Measurements from ENCODE around the gene MAGEA2. TPM values are rescaled to one million over a fixed set of nuclear protein-coding genes. Genes with fewer than 3 reads are reported as not detected.
"Not testable (repeated sequence)": the region's sequence is repeated elsewhere in the genome, so short reads cannot be mapped to it uniquely, and the experiment has no call there.

The MAGEA2 gene
- total RNA-seq, 1 donor from 2014 or later: not detected

DNA sequence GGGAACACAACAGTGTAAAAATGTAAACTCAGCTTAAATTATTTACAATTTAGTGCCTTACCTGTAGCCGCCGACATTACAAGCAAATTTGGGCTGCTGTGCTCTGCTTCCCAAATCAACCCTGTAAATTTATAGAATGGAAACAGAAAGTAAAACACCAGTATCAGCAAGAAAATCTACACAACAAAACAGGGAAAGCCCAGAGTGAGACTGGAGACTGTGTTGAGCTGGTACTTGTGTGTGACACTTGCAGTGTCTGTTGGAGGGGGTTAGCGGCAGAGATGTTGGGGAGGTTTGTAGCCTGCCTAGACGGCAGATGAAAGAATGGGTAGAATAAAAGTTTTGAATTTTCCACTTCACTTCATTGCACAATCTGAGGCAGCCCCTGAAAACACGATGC is 40.4 kb downstream of the MAGEA2 start:
- DNase-seq (ENCODE audit: low spot score in 2 of 2); FAIRE-seq: not testable (repeated sequence)

DNA sequence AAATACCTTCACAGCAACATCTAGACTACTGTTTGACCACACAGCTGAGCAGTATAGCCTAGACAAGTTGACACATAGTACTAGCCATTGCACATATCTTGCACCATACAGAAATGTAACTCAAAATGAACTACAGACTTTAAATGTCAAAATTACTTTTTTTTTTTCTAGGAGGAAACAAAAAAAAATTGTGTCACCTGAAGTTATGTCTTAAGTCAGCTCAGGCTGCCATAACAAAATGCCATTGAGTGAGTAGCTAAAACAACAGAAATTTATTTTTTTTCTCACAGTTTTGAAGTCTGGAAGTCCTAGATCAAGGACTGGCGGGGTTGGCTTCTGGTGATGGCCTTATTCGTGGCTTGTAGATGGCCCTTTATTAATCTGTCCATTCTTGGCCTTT is 44.5 kb downstream of the MAGEA2 start, which contains the start of gene CSAG2:
Gene CSAG2 (minus strand): TSS at position 101 of the 400 bp plus-strand sequence. CDS start 161 bp downstream, outside the sequence.
- FAIRE-seq: not testable (repeated sequence)

DNA sequence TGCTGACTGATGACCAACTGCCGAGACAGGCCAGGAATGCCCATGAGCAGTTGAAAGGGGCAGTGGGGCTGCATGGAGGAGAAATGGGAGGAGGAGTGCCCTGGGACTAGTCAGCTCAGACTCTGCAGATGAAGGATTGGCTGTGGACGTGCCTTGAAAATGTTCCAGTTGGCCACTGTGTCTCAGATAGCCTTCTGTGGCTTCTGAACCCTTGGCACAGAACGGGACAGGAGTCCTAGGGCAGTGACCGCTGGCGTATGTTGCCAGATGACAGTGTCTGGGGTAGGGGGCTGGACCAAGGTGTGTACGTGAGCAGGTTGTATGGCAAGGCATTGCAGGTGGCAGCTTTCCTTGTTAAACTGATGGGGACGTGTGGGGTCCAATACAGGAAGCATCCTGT is 47.1 kb downstream of the MAGEA2 start:
- not testable (repeated sequence) for DNase-seq (ENCODE audit: low spot score in 2 of 2); FAIRE-seq

More for the DNA sequence above, 44.5 kb downstream of the MAGEA2 start, which contains the start of gene CSAG2:
- not testable (repeated sequence) for DNase-seq (ENCODE audit: low spot score in 2 of 2)

GRCh38 chrX:152700390-152700789 is 53.3 kb downstream of the MAGEA2 start:
- DNase-seq (ENCODE audit: low spot score in 2 of 2); FAIRE-seq: not testable (repeated sequence)

Other genes starting within 250 kb of the MAGEA2 start
- gene GABRQ, start 115.9 kb downstream of the MAGEA2 start, total RNA-seq: 0.82 TPM
- not detected for gene MAGEA3, start 55.0 kb downstream of the MAGEA2 start, total RNA-seq
- gene CSAG2, start 44.6 kb downstream of the MAGEA2 start, total RNA-seq: not detected
- not detected for gene MAGEA2B, start 39.2 kb downstream of the MAGEA2 start, total RNA-seq
- gene CSAG1, start 20.1 kb downstream of the MAGEA2 start, total RNA-seq: not detected
- not detected for gene MAGEA12, start 20.1 kb downstream of the MAGEA2 start, total RNA-seq
- gene CSAG3, start 5.4 kb upstream of the MAGEA2 start, total RNA-seq: not detected
- gene MAGEA6, start 15.8 kb upstream of the MAGEA2 start, total RNA-seq: not detected
- 59.5 TPM for gene CETN2, start 76.9 kb upstream of the MAGEA2 start, total RNA-seq
- gene NSDHL, start 77.2 kb upstream of the MAGEA2 start, total RNA-seq: 34.2 TPM
- gene ZNF185, start 144.2 kb upstream of the MAGEA2 start, total RNA-seq: 2.4 TPM
- 2.4 TPM for gene PNMA5, start 240.3 kb upstream of the MAGEA2 start, total RNA-seq

Measured in frontal cortex (tissue), 4 donors.